Stimulated activated CD8-positive, alpha-beta memory T cell treated with anti-CD3 and anti-CD28 coated beads, Interleukin-12 subunit alpha, Interleukin-12 subunit beta, amount 100 ng/mL, for 1 hour (primary cell): ENCODE results near the gene AWAT2.

ENCODE experiments used
- DNase-seq: peaks from one replicate; pipeline ENCODE4 v3.0.0-alpha.2; 2020; ENCODE audit warnings: low read depth

AWAT2 gene, protein sequence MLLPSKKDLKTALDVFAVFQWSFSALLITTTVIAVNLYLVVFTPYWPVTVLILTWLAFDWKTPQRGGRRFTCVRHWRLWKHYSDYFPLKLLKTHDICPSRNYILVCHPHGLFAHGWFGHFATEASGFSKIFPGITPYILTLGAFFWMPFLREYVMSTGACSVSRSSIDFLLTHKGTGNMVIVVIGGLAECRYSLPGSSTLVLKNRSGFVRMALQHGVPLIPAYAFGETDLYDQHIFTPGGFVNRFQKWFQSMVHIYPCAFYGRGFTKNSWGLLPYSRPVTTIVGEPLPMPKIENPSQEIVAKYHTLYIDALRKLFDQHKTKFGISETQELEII

DNA sequence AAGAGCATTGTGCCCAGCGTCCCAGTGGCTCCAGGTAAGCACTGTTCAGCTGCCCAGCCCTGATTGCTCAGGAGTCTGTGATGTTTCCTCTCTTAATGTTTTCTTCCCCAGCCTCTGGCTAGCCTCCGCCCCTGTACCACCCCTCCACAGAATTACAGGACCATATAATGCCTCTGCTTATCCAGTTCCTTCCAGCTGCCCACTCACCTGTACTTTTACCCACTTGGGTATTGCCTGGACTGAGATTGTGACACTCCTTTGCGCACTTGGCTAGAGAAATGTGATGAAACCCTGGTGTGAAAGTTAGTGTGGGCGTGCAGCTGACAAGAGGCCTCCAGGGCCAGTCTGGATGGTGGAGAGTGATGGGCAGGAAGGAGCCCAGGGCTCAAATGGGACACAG, at the start of gene AWAT2:
Gene AWAT2 (minus strand): TSS at position 14 of the 400 bp plus-strand sequence. CDS start 6 bp downstream, at position 8.
- no peak for DNase-seq

DNA sequence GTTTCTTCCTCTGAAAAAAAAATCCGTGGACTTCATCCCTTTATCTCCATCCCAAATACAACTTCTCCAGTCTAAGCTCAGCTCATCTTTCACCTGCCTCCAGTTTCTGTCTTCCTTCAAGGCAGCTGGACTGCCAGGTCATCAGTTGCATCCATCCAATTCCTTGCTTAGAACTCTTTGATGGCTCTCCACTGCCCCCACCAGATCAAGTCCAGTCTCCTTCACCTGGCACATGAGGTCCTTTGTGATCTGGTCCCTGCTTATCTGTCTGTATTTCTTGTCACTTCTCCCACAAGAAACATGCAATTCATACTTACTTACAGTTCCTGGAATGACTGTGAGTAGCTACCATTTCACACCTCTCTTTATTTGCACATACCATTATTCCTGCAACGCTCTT, 46.3 kb upstream of the AWAT2 start:
- no peak for DNase-seq

DNA sequence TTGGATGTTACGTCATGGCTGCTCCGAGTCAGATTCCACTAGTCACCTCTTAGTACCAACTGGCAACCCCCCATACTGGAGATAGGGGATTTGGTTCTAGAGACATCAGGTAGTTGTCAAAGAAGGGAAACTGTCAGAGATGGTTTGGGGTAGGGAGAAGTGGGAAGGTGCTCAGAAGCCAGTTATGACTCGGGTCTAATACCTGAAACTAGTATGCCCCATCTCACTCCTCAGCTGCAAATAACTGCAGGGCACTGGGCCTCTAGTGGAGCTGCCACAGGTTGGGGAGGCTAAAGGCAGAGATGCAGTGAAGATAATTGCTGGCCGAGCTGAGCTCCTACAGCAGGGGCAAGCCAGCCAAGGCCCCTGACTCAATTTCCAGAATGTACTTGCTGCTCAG, 42.5 kb upstream of the AWAT2 start:
- DNase-seq: no peak

DNA sequence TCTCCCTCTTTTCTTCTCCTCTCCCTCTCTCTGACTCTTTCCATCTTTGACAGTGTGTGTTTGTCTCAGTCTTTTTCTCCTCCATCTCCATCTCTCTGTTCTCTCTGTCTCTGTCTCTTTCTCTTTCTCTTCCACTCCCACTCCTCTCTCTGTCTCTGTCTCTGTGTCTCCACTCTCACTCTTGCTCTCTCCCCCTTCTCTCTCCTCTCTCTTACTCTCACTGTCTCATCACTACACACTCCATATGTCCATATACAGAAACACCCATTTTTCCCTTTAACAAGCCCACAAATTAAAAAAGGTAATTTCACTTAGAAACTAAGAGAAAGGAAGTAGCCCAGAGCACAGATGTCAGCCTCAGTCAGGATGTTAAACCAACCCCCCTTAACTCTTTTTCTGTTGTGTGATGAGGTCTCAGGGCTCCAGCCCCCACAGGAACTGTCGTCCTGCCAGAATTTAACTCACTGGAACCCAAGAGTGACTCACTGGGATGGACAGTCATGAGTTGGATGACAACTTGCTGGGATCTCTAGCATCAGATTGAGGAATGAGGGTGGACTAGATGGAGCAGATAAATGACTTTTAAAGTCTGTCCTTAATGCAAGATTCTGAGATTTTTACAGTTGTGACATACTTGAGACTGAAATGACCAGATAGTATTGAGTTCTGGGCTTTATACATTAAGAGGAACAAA, 40.0 kb upstream of the AWAT2 start:
- DNase-seq: no peak

DNA sequence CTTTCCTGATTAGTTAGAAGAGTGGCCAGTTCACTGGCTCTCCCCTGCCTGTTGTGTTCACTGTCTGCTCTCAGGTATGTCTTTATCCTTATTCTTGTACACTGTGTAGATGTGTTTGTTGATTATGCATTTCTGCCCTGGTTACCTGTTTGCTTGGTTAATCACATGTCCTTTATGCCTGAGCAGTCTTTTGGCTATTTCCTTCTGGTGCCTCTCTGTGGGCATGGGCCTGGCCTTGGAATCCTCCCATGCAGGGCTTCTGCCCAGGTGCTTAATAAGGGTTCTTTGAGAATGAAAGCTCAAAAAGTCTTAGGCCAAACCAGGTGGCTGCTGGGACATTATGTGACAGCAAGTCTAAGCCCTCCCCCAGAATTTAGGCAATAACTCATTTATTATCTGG, 39.0 kb upstream of the AWAT2 start:
- no peak for DNase-seq

DNA sequence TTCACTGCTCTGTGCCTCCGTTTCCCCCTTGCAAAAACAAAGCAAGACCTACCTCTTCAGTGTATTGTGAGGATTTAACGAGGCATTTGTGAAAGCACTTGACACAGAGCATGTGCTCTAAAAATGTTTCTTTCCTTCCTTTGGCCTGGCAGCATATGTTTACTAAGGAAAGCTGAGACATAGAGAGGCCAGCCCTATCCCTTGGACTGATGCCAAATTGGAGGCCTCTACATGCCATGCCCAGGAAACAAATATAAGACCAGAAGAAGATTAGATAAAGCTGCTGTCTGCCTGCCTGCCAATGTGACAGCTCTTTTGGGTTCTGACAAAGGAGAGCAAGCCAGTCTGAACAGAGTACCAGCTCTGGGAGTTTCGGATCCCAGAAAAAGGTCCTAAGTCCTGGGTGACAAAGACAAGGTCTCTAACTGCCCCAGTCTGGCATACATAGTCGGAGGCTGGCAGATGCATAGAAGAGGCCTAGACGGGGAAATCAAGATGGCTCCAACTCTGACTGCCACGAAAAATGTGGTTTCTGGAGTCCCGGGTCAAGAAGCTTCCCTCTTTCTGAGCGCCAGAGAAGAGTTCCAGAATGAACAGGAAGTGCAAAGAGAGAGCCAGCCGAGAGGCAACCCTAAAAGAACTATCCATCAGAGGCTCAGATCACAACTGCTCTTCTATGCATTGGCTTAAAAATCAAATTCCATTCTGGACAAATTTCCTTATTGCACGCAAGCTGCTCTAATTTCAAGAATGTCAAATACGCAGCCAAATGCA, 38.3 kb upstream of the AWAT2 start:
- no peak for DNase-seq

DNA sequence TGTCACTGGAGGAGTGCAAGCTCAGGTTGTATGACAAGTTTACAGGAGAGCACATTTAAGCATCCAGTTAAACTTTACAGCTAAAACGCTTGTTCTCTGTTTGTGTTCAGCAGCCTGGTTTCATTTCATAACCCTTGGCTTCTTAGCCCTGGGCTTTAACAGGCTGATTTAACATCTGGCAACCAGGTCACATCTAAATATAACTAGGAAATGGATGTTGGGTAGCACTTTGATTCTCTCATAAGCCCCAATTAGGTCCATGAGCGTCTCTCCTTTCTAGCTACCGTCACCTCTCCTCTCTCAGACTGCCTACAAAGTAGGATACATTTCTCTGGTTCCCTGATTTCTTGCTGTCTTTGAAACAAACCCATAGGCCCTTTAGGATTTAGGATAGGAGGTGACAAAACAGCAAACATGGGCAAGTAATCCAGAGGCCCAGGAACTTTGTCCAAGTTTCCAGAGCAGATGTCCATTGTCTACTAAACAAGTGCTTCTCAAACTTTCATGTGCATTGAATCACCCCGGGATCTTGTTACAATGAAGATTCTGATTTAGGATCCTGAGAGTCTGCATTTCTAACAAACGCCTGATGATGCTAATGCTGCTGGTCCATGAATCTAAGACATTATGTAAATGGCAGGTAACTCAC, 35.0 kb upstream of the AWAT2 start:
- DNase-seq: no peak

DNA sequence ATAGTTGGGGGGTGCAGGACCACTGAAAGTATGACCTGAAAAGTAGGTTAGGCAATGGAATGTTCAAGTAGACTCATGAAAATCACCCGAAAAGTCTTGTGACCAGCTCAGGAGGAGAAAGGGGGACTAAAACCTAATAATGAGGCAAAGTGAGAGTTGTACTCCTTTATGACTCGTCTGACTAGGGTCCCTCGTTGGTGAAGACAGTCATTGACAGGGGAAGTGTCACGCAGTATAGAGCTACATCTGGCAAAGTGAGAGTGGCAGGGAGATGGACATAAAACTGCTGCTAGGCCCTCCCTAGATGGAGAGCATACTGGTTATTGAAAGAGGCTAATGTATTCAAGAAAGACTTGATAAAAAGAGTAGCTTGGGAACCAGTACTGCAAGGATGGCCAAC, 33.0 kb upstream of the AWAT2 start:
- no peak for DNase-seq

DNA sequence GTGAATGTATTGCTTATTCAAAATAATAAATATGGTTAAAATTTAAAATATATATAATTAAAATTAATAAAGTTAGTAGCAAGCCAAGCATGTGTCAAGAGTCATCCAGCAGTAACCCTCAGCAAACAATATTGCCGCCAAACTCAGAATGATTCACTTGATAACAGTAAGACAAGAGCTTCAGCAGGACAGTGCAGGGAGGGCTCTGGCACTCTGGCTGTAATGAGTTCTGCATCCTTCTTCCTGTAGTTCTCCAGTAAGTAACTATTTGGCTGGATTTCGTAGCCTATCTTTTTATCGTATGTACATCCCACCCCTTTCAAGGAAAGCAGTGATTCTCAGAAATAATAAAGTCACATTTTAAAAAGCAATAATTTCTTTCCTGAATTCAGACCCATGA, 30.1 kb upstream of the AWAT2 start:
- DNase-seq: no peak

DNA sequence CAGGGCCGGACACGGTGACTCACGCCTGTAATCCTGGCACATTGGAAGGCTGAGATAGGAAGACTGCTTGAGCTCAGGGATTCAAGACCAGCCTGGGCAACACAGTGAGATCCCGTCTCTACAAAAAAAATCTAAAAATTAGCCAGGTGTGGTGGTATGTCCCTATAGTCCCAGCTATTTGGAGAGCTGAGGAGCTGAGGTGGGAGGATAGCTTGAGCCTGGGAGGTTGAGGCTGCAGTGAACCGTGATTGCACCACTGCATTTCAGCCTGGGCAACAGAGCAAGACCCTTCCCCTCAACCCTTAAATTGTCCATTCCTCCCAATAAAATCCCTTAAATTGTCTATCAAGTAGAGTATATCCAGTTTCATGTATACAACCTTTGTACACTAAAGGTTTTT, 29.6 kb upstream of the AWAT2 start:
- DNase-seq: no peak

DNA sequence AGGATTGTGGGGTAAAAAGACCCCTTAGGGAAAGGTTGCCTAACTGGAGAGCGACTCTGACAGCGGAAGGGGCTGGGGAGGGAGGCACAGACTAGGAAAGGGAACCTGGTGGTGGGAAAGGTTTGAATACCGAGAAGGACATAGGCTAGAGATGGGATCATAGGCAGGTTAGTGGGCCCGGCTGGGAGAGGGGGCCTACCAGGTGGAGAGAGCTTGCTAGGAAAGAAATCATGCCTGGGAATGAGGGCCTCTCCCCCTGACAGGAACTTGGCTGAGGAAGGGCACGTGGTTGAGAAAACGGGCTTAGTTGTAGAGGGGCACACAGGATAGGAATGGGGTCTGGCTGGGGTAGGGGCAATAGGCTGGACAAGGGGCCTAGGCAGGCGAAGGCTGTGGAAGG, 16.9 kb upstream of the AWAT2 start:
- DNase-seq: no peak

DNA sequence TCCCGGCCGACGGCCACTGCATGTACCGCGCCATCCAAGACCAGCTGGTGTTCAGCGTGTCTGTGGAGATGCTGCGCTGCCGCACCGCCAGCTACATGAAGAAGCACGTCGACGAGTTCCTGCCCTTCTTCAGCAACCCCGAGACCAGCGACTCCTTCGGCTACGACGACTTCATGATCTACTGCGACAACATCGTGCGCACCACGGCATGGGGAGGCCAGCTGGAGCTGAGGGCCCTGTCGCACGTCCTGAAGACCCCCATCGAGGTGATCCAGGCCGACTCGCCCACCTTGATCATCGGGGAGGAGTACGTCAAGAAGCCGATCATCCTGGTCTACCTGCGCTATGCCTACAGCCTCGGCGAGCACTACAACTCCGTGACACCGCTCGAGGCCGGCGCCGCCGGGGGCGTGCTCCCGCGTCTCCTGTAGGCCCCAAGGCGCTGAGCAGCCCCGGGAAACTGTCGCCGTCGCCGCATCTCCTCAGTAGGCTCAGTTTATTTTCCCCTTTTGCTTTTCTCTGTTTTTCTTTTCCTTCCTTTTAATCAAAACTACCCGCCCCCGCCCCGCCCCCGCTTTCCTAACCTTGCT, 13.3 kb upstream of the AWAT2 start:
- DNase-seq: no peak

DNA sequence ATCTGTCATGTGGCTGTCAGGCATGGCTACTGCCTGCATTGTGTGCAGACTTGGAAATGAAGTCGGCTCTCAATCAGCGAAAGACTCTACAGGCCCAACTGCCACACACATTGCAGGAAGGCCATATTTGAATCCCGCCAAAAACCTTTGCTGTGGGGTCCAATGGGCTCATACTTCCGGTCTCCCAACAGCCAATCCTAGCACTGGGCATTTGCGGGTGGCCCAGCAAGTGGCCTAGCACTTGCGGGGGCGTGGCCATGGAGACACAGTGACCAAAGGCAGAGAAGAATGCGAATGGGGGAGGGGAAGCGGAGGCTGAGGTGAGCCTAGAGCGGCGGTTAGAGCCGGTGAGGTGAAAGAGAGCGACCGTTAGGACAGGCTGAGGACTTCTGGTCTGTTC, 12.3 kb upstream of the AWAT2 start, which contains the start of gene OTUD6A:
Gene OTUD6A (plus strand): TSS at position 382 of the 400 bp plus-strand sequence. CDS start 68 bp downstream, outside the sequence.
- DNase-seq: no peak

DNA sequence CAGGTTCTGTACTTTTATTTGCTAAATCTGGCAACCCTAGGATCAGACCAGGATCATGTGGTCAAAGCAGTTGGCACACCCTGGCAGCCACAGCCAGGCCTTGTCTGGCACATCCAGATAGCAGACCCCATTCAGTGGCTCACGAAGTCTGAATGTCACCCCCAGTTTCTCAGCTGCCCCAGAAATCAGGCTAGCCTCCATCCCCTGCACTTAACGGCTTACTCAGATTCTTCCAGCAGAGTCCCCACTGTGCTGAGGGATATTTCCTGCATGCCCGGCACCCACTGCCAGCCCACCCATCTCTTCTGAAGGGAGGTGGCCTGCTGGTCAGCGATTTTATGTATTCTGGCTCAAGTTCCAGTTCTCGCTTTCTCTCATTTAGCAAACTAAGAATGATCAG, 4.7 kb upstream of the AWAT2 start:
- no peak for DNase-seq

DNA sequence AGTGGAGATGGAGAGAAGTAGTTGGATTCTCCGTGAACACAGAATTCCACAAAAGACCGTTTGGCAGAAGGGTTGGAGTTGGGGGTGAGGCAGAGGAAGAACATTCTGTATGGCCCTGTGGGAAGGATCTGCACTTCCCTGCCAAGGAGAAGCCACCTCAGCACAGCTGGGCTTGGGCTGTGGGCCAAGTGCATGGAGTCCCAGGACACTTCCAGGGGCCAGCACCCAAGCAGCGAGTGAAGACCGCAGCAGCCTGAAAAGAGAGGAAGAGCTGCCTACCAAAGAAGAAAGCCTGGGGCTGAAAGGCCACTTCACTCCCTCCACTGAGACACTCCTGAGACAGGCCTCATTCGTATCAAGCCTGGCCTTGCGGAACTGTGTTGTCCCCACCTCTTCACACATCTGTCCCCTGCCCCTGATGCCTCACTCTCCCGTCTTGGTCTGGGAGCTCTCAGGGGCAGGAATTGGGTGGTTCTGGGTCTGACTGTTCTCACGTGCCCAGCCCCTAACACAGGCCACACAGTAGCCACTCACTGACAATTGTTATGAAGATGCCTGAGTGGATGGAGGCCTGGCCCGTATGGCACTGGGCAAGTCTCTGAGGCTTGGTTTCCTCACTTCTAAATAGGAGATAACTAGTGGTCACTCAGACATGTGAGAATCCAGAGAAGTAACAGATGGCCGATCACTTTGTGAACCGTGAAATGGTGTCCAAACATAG, 3.3 kb upstream of the AWAT2 start:
- no peak for DNase-seq

DNA sequence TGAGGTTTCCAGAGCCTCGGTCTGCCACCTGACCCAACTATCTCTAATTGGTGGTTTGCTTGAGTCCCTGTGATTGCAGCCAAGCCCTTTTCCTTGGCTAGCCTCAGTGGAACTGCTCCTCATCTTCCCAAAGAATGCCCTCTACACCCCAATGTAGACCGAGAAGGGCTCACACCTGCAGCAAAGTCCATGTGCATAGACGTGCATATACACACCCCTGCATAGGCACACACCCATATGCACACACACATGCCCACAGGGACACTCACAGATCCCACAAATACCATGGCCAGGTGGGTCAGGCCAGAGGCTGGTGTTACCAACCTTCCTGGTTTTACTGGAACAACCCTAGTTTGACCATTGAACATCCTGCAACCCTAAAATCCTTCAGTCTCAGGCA, 332 bp downstream of the AWAT2 start:
- no peak for DNase-seq

DNA sequence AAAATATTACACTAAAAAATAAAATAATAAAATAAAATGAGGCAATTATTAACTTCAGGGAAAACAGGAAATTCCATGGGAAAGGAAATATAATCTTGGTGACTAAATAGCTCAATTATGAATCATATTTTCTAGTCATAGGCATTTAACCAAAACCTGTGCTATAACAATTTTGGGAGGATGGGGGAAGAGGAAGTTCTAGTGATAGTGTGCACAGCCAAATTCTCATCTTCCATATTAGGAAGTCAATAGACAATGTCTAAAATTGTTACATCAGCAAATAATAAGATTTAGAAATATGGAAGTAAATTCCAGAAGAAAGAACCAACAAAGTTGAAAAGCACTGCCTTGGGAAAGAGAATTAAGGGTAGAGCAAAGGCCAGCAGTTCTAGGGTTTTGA, 2.8 kb downstream of the AWAT2 start:
- no peak for DNase-seq

DNA sequence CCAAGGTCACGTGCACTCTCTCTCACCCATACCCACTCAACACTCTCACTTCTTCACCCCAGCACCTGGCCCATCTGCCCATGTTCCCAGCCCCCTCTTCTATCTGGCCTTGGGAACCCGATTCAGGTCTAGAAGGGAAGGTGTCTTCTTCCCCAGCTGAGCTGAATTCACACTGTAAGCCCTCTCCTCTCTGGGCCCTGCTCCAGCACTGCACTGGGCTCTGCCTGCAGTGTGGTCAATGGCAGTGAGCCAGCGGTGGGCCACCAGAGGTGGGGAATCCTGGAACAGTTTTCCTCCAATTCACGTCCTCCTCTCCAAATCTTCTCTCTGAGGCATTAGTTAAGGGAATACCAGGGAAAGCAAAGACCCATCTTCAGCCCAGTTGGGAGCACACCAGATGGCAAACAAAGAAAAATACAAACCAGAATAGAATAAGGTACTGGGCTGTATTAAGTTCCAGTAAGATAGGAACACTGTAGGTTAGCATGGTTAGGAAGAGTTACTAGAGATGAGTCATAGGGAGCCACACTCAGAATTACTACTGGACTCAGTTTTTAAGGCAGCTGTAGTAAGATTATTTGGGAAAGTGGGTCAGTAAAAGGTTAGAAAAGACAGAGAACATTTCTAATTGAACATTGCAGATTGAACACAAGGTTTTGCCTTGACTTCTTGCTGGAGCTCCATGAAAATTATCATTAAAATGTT, 5.0 kb downstream of the AWAT2 start:
- no peak for DNase-seq

DNA sequence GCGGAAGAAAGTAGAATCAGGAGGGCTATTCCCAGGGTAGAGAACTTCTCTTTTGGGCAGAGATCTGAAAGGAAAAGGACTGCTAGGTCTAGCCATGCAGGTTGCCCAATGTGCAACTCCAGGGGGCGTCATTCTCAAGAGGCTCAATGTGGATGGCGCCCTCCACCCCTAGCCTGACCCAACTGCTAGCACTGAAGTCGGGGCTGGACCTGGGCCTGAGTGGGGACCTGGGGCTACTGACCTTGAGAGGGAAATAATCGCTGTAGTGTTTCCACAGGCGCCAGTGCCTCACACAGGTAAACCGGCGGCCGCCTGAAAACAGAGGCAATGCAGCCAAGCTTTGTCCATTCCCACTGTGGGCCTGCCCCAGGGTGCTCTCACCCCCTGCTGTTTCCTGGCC, 6.1 kb downstream of the AWAT2 start:
- no peak for DNase-seq
